MM.1S (cell line): Measurements from ENCODE around the gene CARD10.

Experiments
- DNase-seq: peaks from one replicate; pipeline ENCODE4 v3.0.0-alpha.2; 2015
- H2AFZ ChIP-seq: fragments of 300-600 bp; sonication (generic); 2 replicates; pipeline ENCODE4 v1.6.0; 2016; ENCODE audit warnings: antibody characterized with exemption, low read length
- H3F3A ChIP-seq: fragments of 300-600 bp; sonication (generic); 2 replicates; pipeline ENCODE4 v1.6.1; 2016; ENCODE audit warnings: mild to moderate bottlenecking, antibody characterized with exemption, low read length, moderate library complexity, mixed read lengths; ENCODE audit not compliant: insufficient read depth
- H3K27ac ChIP-seq: fragments of 300-600 bp; sonication (generic); 2 replicates; pipeline ENCODE4 v1.5.1; 2016; ENCODE audit warnings: mild to moderate bottlenecking, low read length
- H3K27me3 ChIP-seq: fragments of 300-600 bp; sonication (generic); replicated peaks from 2 replicates; pipeline ENCODE4 v1.6.0; 2016; ENCODE audit warnings: low read length; ENCODE audit not compliant: insufficient read depth
- H3K36me3 ChIP-seq: fragments of 300-600 bp; sonication (generic); replicated peaks from 2 replicates; pipeline ENCODE4 v1.6.1; 2016; ENCODE audit warnings: mild to moderate bottlenecking, low read length, mixed read lengths; ENCODE audit not compliant: insufficient read depth
- H3K4me1 ChIP-seq: fragments of 300-600 bp; sonication (generic); 2 replicates; pipeline ENCODE4 v1.6.1; 2016; ENCODE audit warnings: low read length, mixed read lengths
- H3K4me2 ChIP-seq: fragments of 300-600 bp; sonication (generic); 2 replicates; pipeline ENCODE4 v1.6.0; 2016; ENCODE audit warnings: low read depth, low read length
- H3K4me3 ChIP-seq: fragments of 300-600 bp; sonication (generic); 2 replicates; pipeline ENCODE4 v1.5.1; 2016; ENCODE audit warnings: low read length, mixed read lengths
- H3K79me2 ChIP-seq: fragments of 300-600 bp; sonication (generic); 2 replicates; pipeline ENCODE4 v1.6.1; 2016; ENCODE audit warnings: mixed run types, low read length, mixed read lengths
- H3K9ac ChIP-seq: fragments of 300-600 bp; sonication (generic); 2 replicates; pipeline ENCODE4 v1.6.1; 2016; ENCODE audit warnings: low read length, mixed read lengths
- H3K9me2 ChIP-seq: fragments of 300-600 bp; sonication (generic); replicated peaks from 2 replicates; pipeline ENCODE4 v1.6.1; 2016; ENCODE audit warnings: mild to moderate bottlenecking, low read length, mixed read lengths; ENCODE audit not compliant: insufficient read depth
- H3K9me3 ChIP-seq: fragments of 300-600 bp; sonication (generic); replicated peaks from 2 replicates; pipeline ENCODE4 v1.6.1; 2016; ENCODE audit warnings: mild to moderate bottlenecking, low read length, mixed read lengths; ENCODE audit not compliant: insufficient read depth
- H4K20me1 ChIP-seq: fragments of 300-600 bp; sonication (generic); 2 replicates; pipeline ENCODE4 v1.6.1; 2016; ENCODE audit warnings: mild to moderate bottlenecking, low read length, moderate library complexity, mixed read lengths; ENCODE audit not compliant: insufficient read depth
- CTCF ChIP-seq: fragments of 300-600 bp; sonication (generic); IDR thresholded peaks from 2 replicates; pipeline ENCODE4 v1.5.1; 2016; ENCODE audit warnings: antibody characterized with exemption, low read length, mixed read lengths
- EZH2 ChIP-seq: fragments of 300-600 bp; sonication (generic); optimal IDR thresholded peaks from 2 replicates; pipeline ENCODE3; 2017; ENCODE audit warnings: low read depth, mild to moderate bottlenecking, antibody characterized with exemption, low read length, mixed read lengths
- EZH2phosphoT487 ChIP-seq: fragments of 300-600 bp; sonication (generic); IDR thresholded peaks from 2 replicates; pipeline ENCODE4 v1.6.1; 2018; ENCODE audit warnings: antibody characterized with exemption, low read length

CARD10 gene

GRCh38 chr22:37566903-37567798 lies 47.9 kb upstream of the CARD10 start:
- H3K36me3 ChIP-seq = no peaks in the 10 kb centered on the region
- no peaks in the 10 kb centered on the region for H4K20me1 ChIP-seq
- H3F3A ChIP-seq = no peaks in the 10 kb centered on the region
- H3K27ac ChIP-seq = no peak overlapping the region
- no peaks in the 10 kb centered on the region for H3K79me2 ChIP-seq
- TF ChIP-seq EZH2 (no peak), CTCF (peak; percentile 98), EZH2phosphoT487 (no peak)
- H3K4me2 ChIP-seq = peak overlapping the region; percentile 71
- no peaks in the 10 kb centered on the region for H3K9me3 ChIP-seq
- H2AFZ ChIP-seq = 0 out of 2 replicates have a peak overlapping the region, but pooled peaks have one; percentile 8
- no peaks in the 10 kb centered on the region for H3K9me2 ChIP-seq
- DNase-seq = peak; percentile 96
- H3K4me3 ChIP-seq = no peak overlapping the region
- no peak overlapping the region; the same call in 1 of the 2 replicates for H3K9ac ChIP-seq
- H3K4me1 ChIP-seq = peaks cover 11% of the 10 kb centered on the region
- H3K27me3 ChIP-seq = peaks cover 12% of the 10 kb centered on the region; the same call in 1 of the 2 replicates

- H3K36me3 ChIP-seq = no peaks in the 10 kb centered on the region
- H2AFZ ChIP-seq = no peak overlapping the region
- H3K9me2 ChIP-seq = no peaks in the 10 kb centered on the region
- H3K27me3 ChIP-seq = peaks cover 18% of the 10 kb centered on the region
- H4K20me1 ChIP-seq = no peaks in the 10 kb centered on the region
- no peak overlapping the region for H3K9ac ChIP-seq
- no peaks in the 10 kb centered on the region for H3K79me2 ChIP-seq
- no peaks in the 10 kb centered on the region for H3F3A ChIP-seq
- TF ChIP-seq EZH2phosphoT487 (no peak), CTCF (no peak), EZH2 (no peak)
- DNase-seq = no peak
- H3K4me2 ChIP-seq = peak overlapping the region; percentile 71; the same call in 1 of the 2 replicates
- no peaks in the 10 kb centered on the region for H3K9me3 ChIP-seq
- no peak overlapping the region for H3K27ac ChIP-seq
- no peak overlapping the region for H3K4me3 ChIP-seq
- H3K4me1 ChIP-seq = peaks cover 19% of the 10 kb centered on the region
Measured at GRCh38 chr22:37566329-37566837, 47.2 kb upstream of the CARD10 start.

- Histone ChIP-seq H2AFZ (no peak overlapping the region), H3K27ac (no peak overlapping the region), H3K9me3 (no peaks in the 10 kb centered on the region), H3K9me2 (no peaks in the 10 kb centered on the region), H3K79me2 (no peaks in the 10 kb centered on the region), H3K36me3 (no peaks in the 10 kb centered on the region), H3K4me1 (peaks cover 19% of the 10 kb centered on the region), H3F3A (no peaks in the 10 kb centered on the region), H3K9ac (no peak overlapping the region), H4K20me1 (no peaks in the 10 kb centered on the region), H3K4me2 (no peak overlapping the region), H3K27me3 (peaks cover 18% of the 10 kb centered on the region), H3K4me3 (no peak overlapping the region)
- TF ChIP-seq EZH2 (no peak), EZH2phosphoT487 (no peak), CTCF (no peak)
- no peak for DNase-seq
Measured at GRCh38 chr22:37565830-37566229, 46.6 kb upstream of the CARD10 start.
